ENCODE results near the gene C8G.

- TF ChIP-seq CTCF (conservative IDR thresholded peaks at IDR 0.05; ENCODE audit: low read depth, low read length) (no peak), SMC3 (IDR thresholded peaks at IDR 0.05; ENCODE audit: low read depth, low read length) (no peak), CEBPB (IDR thresholded peaks at IDR 0.05; ENCODE audit: low read depth, low read length) (no peak), BHLHE40 (IDR thresholded peaks at IDR 0.05; ENCODE audit: low read depth, low read length) (no peak), MXI1 (IDR thresholded peaks at IDR 0.05; ENCODE audit: borderline replicate concordance, low read depth, low read length) (no peak), POLR2A (IDR thresholded peaks at IDR 0.05; ENCODE audit: low read depth, low read length) (no peak), RAD21 (IDR thresholded peaks at IDR 0.05; ENCODE audit: low read length) (no peak), ELK1 (IDR thresholded peaks at IDR 0.05; ENCODE audit: borderline replicate concordance, low read depth, low read length) (no peak), MAZ (IDR thresholded peaks at IDR 0.05; ENCODE audit: borderline replicate concordance, low read depth, low read length) (no peak), MAFK (IDR thresholded peaks at IDR 0.05; ENCODE audit: low read depth, low read length) (no peak), USF2 (IDR thresholded peaks at IDR 0.05; ENCODE audit: low read depth, low read length) (no peak)
Observed at GRCh38 chr9:136956604-136957003, 11.6 kb downstream of the C8G start.

Data from IMR-90 (cell line).